Gastrocnemius medialis (tissue), 4 donors: ENCODE data around the gene TTC28. TPM values are rescaled to one million over a fixed set of nuclear protein-coding genes. Genes with fewer than 3 reads are reported as not detected.

Experiments
- ATAC-seq, 2 donors: fragments of 150-250 bp; one replicate each; pipeline ENCODE4 v1.9.1; 2016
- DNase-seq, 2 donors: peaks; one replicate each; pipeline ENCODE4 v3.0.0-alpha.2; 2019
- H3K27ac ChIP-seq, 4 donors: fragments of 200-600 bp; sonication (generic); 1 replicate in 1 of 4; 2 replicates in 3 of 4; pipeline ENCODE4 v1.5.1; 2016 to 2018; ENCODE audit warnings: mild to moderate bottlenecking in 2 of 4, moderate library complexity in 1 of 4
- H3K27me3 ChIP-seq, 3 donors: fragments of 200-600 bp; sonication (generic) in 2 of 3; 1 replicate in 1 of 3; 2 replicates in 2 of 3; pipeline versions ENCODE4 v1.5.1 to v1.6.0; 2016 to 2019; ENCODE audit warnings: mild to moderate bottlenecking in 1 of 3, moderate library complexity in 1 of 3
- H3K36me3 ChIP-seq, 2 donors: fragments of 200-600 bp; sonication (generic) in 1 of 2; one replicate each; pipeline ENCODE4 v1.5.1; 2017 to 2018
- H3K4me1 ChIP-seq, 2 donors: fragments of 200-600 bp; sonication (generic) in 1 of 2; one replicate each; pipeline ENCODE4 v1.5.1; 2016 to 2017; ENCODE audit warnings: mild to moderate bottlenecking in 2 of 2
- H3K4me3 ChIP-seq, 4 donors: fragments of 200-600 bp; sonication (generic) in 3 of 4; 1 replicate in 1 of 4; 2 replicates in 3 of 4; pipeline ENCODE4 v1.5.1; 2016 to 2019; ENCODE audit warnings: mild to moderate bottlenecking in 2 of 4
- H3K9me3 ChIP-seq, 3 donors: fragments of 200-600 bp; sonication (generic) in 2 of 3; 1 replicate in 1 of 3; 2 replicates in 2 of 3; pipeline ENCODE4 v1.5.1; 2016 to 2019
- CTCF ChIP-seq, 5 experiments: fragments of 450-650 bp in 3 of 5; fragments of 200-600 bp in 2 of 5; sonication (generic) in 2 of 5; IDR thresholded peaks in 4 of 5; conservative IDR thresholded peaks in 1 of 5; 1 replicate in 4 of 5; 2 replicates in 1 of 5; pipeline ENCODE4 v1.5.1; 2016 to 2019; ENCODE audit warnings: antibody characterized with exemption in 5 of 5, mild to moderate bottlenecking in 3 of 5, moderate library complexity in 3 of 5
- POLR2A ChIP-seq, 2 donors: fragments of 450-650 bp; IDR thresholded peaks; one replicate each; pipeline ENCODE4 v1.6.1; 2017; ENCODE audit warnings: antibody characterized with exemption in 2 of 2, mild to moderate bottlenecking in 2 of 2, moderate library complexity in 2 of 2
- in situ Hi-C, 4 donors: fragments of 200-750 bp; cut with MboI; loops; one replicate each; pipeline versions ENCODE4 v1.15.0 to v1.8.0; 2017; ENCODE audit warnings: low sequenced_read_pairs in 4 of 4
- intact Hi-C: fragments of 100-400 bp; cut with DNase I; formaldehyde crosslinking; loops from one replicate; pipeline ENCODE4 v1.15.1; 2023; ENCODE audit warnings: low total_unique reads
- total RNA-seq, 4 donors: library from RNA; depleted of rRNA; stranded (reverse); fragments of >200 nt; gene quantifications; one replicate each; pipeline versions ENCODE4 v1.1.0 to v1.2.3, GENCODE V29; 2016

TTC28 gene
- total RNA-seq, 4 donors from 2014 or later, result 6.3 to 18.1 (median 8.4) TPM

GRCh38 chr22:28002181-28002700 lies 677.4 kb downstream of the TTC28 start:
- no peak overlapping the region for H3K27ac ChIP-seq
- no peaks in the 10 kb centered on the region for H3K4me1 ChIP-seq
- no peaks in the 10 kb centered on the region for H3K36me3 ChIP-seq
- no peaks in the 10 kb centered on the region for H3K27me3 ChIP-seq
- intact Hi-C loops, result loop anchor here (10.0 kb wide), 2 partner anchors 267 to 597 kb away; no protein-coding TSS in a partner anchor
- DNase-seq (no peak), ATAC-seq (no peak)
- H3K4me3 ChIP-seq, result no peak overlapping the region
- H3K9me3 ChIP-seq, result no peaks in the 10 kb centered on the region
- TF ChIP-seq POLR2A (IDR thresholded peaks at IDR 0.05), result no peak
- no peak for TF ChIP-seq CTCF (IDR thresholded peaks at IDR 0.05 in 4 of 5, conservative IDR thresholded peaks at IDR 0.05 in 1 of 5)
- in situ Hi-C loops, result no loop called here

- in situ Hi-C loops, result no loop called here
- no peak for DNase-seq
- Histone ChIP-seq H3K27me3 (no peaks in the 10 kb centered on the region), H3K4me1 (no peaks in the 10 kb centered on the region), H3K4me3 (no peak overlapping the region), H3K36me3 (no peaks in the 10 kb centered on the region), H3K27ac (no peak overlapping the region), H3K9me3 (no peaks in the 10 kb centered on the region)
- TF ChIP-seq POLR2A (IDR thresholded peaks at IDR 0.05) (no peak), CTCF (IDR thresholded peaks at IDR 0.05 in 4 of 5, conservative IDR thresholded peaks at IDR 0.05 in 1 of 5) (no peak)
- intact Hi-C loops, result loop anchor here (10.0 kb wide), 2 partner anchors 267 to 597 kb away; no protein-coding TSS in a partner anchor
- ATAC-seq, result no peak
Measured at GRCh38 chr22:28001171-28001835, 678.3 kb downstream of the TTC28 start.

GRCh38 chr22:28000361-28000760 lies 679.3 kb downstream of the TTC28 start:
- no peaks in the 10 kb centered on the region for H3K36me3 ChIP-seq
- no peak for ATAC-seq
- in situ Hi-C loops, result no loop called here
- H3K4me3 ChIP-seq, result no peak overlapping the region
- DNase-seq, result no peak
- H3K4me1 ChIP-seq, result no peaks in the 10 kb centered on the region
- intact Hi-C loops, result loop anchor here (10.0 kb wide), 2 partner anchors 266 to 596 kb away; no protein-coding TSS in a partner anchor
- TF ChIP-seq CTCF (IDR thresholded peaks at IDR 0.05 in 4 of 5, conservative IDR thresholded peaks at IDR 0.05 in 1 of 5) (no peak), POLR2A (IDR thresholded peaks at IDR 0.05) (no peak)
- no peaks in the 10 kb centered on the region for H3K27me3 ChIP-seq
- H3K27ac ChIP-seq, result no peak overlapping the region
- H3K9me3 ChIP-seq, result no peaks in the 10 kb centered on the region

GRCh38 chr22:27999876-28000275 lies 679.8 kb downstream of the TTC28 start:
- H3K27ac ChIP-seq, result no peak overlapping the region
- intact Hi-C loops, result loop anchor here (10.0 kb wide), 2 partner anchors 265 to 595 kb away; no protein-coding TSS in a partner anchor
- no peaks in the 10 kb centered on the region for H3K9me3 ChIP-seq
- DNase-seq (no peak), ATAC-seq (no peak)
- no peaks in the 10 kb centered on the region for H3K4me1 ChIP-seq
- in situ Hi-C loops, result no loop called here
- TF ChIP-seq POLR2A (IDR thresholded peaks at IDR 0.05), result no peak
- TF ChIP-seq CTCF (IDR thresholded peaks at IDR 0.05 in 4 of 5, conservative IDR thresholded peaks at IDR 0.05 in 1 of 5), result no peak
- no peaks in the 10 kb centered on the region for H3K27me3 ChIP-seq
- H3K36me3 ChIP-seq, result no peaks in the 10 kb centered on the region
- no peak overlapping the region for H3K4me3 ChIP-seq
